NT2/D1 (cell line): ENCODE data around the gene PKP3.

Experiments
- SUZ12 ChIP-seq: IDR thresholded peaks from 2 replicates; pipeline ENCODE4 v1.6.1; 2011; ENCODE audit not compliant: insufficient read length, insufficient read depth; ENCODE audit errors: extremely low read depth
- ZNF274 ChIP-seq: IDR thresholded peaks from 2 replicates; pipeline ENCODE4 v1.6.1; 2011; ENCODE audit warnings: mild to moderate bottlenecking, low read depth, low read length

DNA sequence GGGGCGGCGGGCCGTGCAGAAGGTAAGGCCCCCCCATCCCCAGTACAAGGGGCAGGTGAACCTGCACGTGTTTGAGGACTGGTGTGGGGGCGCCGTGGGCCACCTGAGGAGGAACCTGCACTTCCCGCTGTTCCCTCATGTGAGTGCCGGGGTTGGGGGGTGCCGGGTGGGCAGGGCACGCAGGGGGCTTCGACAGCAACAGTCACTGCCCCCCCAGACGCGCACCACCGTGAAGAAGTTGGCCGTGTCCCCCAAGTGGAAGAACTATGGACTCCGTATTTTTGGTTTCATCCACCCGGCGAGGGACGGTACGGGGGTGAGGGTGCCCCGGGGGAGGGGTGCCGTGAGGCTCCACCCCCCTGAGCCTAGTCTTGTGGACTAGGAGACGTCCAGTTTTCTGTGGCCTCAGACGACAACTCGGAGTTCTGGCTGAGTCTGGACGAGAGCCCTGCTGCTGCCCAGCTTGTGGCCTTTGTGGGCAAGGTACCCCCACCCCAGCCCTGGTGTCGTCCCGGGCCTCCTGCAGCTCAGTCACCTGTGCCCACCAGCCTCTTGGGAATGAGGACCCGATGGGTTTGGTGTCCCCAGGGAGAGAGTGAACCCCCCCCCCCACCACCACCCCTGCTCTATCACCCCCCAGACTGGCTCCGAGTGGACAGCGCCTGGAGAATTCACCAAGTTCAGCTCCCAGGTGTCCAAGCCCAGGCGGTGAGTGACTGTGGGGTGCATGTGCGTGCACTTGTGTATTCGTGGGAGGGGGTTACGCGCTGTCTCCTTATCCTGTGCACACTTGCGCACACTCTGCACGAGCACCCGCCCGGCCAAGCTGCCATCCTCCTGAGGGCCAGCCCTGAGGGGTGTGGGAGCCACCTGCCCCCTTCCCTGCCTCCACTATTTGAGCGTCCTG is 20.9 kb upstream of the PKP3 start:
- TF ChIP-seq SUZ12 (no peak), ZNF274 (no peak)
